HG02588 (cell line): ENCODE results near the gene ING3.
"Not testable (repeated sequence)": the region's sequence is repeated elsewhere in the genome, so short reads cannot be mapped to it uniquely, and the experiment has no call there.

Experiments used
- ATAC-seq: cut with Tn5 transposase; IDR thresholded peaks from one replicate; pipeline ENCODE4 v1.9.1; 2021; ENCODE audit warnings: mild to moderate bottlenecking, moderate library complexity; ENCODE audit not compliant: unreplicated experiment

The ING3 gene

GRCh38 chr7:121002048-121002756 is 51.6 kb downstream of the ING3 start:
- ATAC-seq = no peak

GRCh38 chr7:121002757-121003200 is 52.2 kb downstream of the ING3 start:
- no peak for ATAC-seq

- no peak for ATAC-seq
Measured at GRCh38 chr7:121003986-121004685, 53.6 kb downstream of the ING3 start.

GRCh38 chr7:121005058-121005457 is 54.5 kb downstream of the ING3 start:
- not testable (repeated sequence) for ATAC-seq

- ATAC-seq = no peak
Measured at GRCh38 chr7:121005996-121006584, 55.5 kb downstream of the ING3 start.

- ATAC-seq = no peak
Measured at GRCh38 chr7:121006711-121007315, 56.2 kb downstream of the ING3 start.

- ATAC-seq = no peak
Measured at GRCh38 chr7:121008816-121009215, 58.2 kb downstream of the ING3 start.

- ATAC-seq = no peak
Measured at GRCh38 chr7:121011401-121011800, 60.8 kb downstream of the ING3 start.

GRCh38 chr7:121012170-121012874 is 61.7 kb downstream of the ING3 start:
- ATAC-seq = no peak

- no peak for ATAC-seq
Measured at GRCh38 chr7:121012919-121013318, 62.3 kb downstream of the ING3 start.

- no peak for ATAC-seq
Measured at GRCh38 chr7:121015560-121015959, 65.0 kb downstream of the ING3 start.

GRCh38 chr7:121016966-121017365 is 66.4 kb downstream of the ING3 start:
- no peak for ATAC-seq

- no peak for ATAC-seq
Measured at GRCh38 chr7:121017586-121017985, 67.0 kb downstream of the ING3 start.

GRCh38 chr7:121019018-121019417 is 68.4 kb downstream of the ING3 start:
- ATAC-seq = no peak

- ATAC-seq = no peak
Measured at GRCh38 chr7:121020249-121020988, 69.8 kb downstream of the ING3 start.

- no peak for ATAC-seq
Measured at GRCh38 chr7:121020989-121021969, 70.7 kb downstream of the ING3 start.

- ATAC-seq = no peak
Measured at GRCh38 chr7:121023194-121023593, 72.6 kb downstream of the ING3 start.

GRCh38 chr7:121023683-121024511 is 73.3 kb downstream of the ING3 start:
- ATAC-seq = no peak
